Skin epidermis (tissue), 12 donors: ENCODE results near the gene MCCC2.
"Not testable (repeated sequence)": the region's sequence is repeated elsewhere in the genome, so short reads cannot be mapped to it uniquely, and the experiment has no call there.

Experiments
- H3K27ac ChIP-seq, 21 experiments: fragments of 200-600 bp; sonication (generic) in 11 of 21; one replicate each; pipeline ENCODE4 v1.5.0; 2020; ENCODE audit warnings: mild to moderate bottlenecking in 3 of 21, inconsistent platforms in 2 of 21, moderate library complexity in 2 of 21
- H3K4me3 ChIP-seq, 7 experiments: fragments of 200-600 bp; sonication (generic) in 2 of 7; one replicate each; pipeline ENCODE4 v1.5.0; 2020; ENCODE audit warnings: inconsistent platforms in 2 of 7, mild to moderate bottlenecking in 2 of 7, moderate library complexity in 1 of 7

Gene MCCC2

GRCh38 chr5:71652803-71653543 lies 65.8 kb downstream of the MCCC2 start:
- Histone ChIP-seq H3K4me3 (no peak overlapping the region), H3K27ac (peak overlapping the region in 2 of 21 experiments; percentile 5 to 51)

GRCh38 chr5:71658916-71659662 lies 71.9 kb downstream of the MCCC2 start:
- H3K27ac ChIP-seq, result no peak overlapping the region
- H3K4me3 ChIP-seq, result no peak overlapping the region

- H3K27ac ChIP-seq, result no peak overlapping the region
- H3K4me3 ChIP-seq, result no peak overlapping the region
Observed at GRCh38 chr5:71662381-71662780, 75.2 kb downstream of the MCCC2 start.

- H3K4me3 ChIP-seq, result no peak overlapping the region
- no peak overlapping the region for H3K27ac ChIP-seq
Observed at GRCh38 chr5:71663191-71663969, 76.2 kb downstream of the MCCC2 start.

GRCh38 chr5:71664615-71665014 lies 77.5 kb downstream of the MCCC2 start:
- not testable (repeated sequence) for H3K27ac ChIP-seq, H3K4me3 ChIP-seq

GRCh38 chr5:71666321-71666720 lies 79.2 kb downstream of the MCCC2 start:
- H3K4me3 ChIP-seq, result no peak overlapping the region
- H3K27ac ChIP-seq, result no peak overlapping the region

- Histone ChIP-seq H3K27ac (no peak overlapping the region), H3K4me3 (no peak overlapping the region)
Observed at GRCh38 chr5:71677977-71678376, 90.8 kb downstream of the MCCC2 start.

- Histone ChIP-seq H3K4me3 (no peak overlapping the region), H3K27ac (no peak overlapping the region)
Observed at GRCh38 chr5:71679714-71680113, 92.6 kb downstream of the MCCC2 start.

GRCh38 chr5:71680510-71680909 lies 93.4 kb downstream of the MCCC2 start:
- Histone ChIP-seq H3K27ac (no peak overlapping the region), H3K4me3 (no peak overlapping the region)

- Histone ChIP-seq H3K27ac (no peak overlapping the region), H3K4me3 (no peak overlapping the region)
Observed at GRCh38 chr5:71681296-71681695, 94.2 kb downstream of the MCCC2 start.

- no peak overlapping the region for H3K4me3 ChIP-seq
- H3K27ac ChIP-seq, result no peak overlapping the region
Observed at GRCh38 chr5:71684309-71684708, 97.2 kb downstream of the MCCC2 start.

- Histone ChIP-seq H3K4me3 (no peak overlapping the region), H3K27ac (no peak overlapping the region)
Observed at GRCh38 chr5:71693828-71694427, 106.8 kb downstream of the MCCC2 start.

- Histone ChIP-seq H3K27ac (no peak overlapping the region), H3K4me3 (no peak overlapping the region)
Observed at GRCh38 chr5:71695071-71695470, 107.9 kb downstream of the MCCC2 start.

- H3K27ac ChIP-seq, result no peak overlapping the region
- H3K4me3 ChIP-seq, result no peak overlapping the region
Observed at GRCh38 chr5:71695595-71695994, 108.5 kb downstream of the MCCC2 start.

- Histone ChIP-seq H3K27ac (no peak overlapping the region), H3K4me3 (no peak overlapping the region)
Observed at GRCh38 chr5:71697967-71698366, 110.8 kb downstream of the MCCC2 start.

GRCh38 chr5:71699233-71699632 lies 112.1 kb downstream of the MCCC2 start:
- H3K4me3 ChIP-seq, result no peak overlapping the region
- no peak overlapping the region for H3K27ac ChIP-seq

- Histone ChIP-seq H3K4me3 (no peak overlapping the region), H3K27ac (no peak overlapping the region)
Observed at GRCh38 chr5:71699751-71700150, 112.6 kb downstream of the MCCC2 start.

GRCh38 chr5:71700803-71701202 lies 113.7 kb downstream of the MCCC2 start:
- no peak overlapping the region for H3K4me3 ChIP-seq
- no peak overlapping the region for H3K27ac ChIP-seq

GRCh38 chr5:71701407-71701806 lies 114.3 kb downstream of the MCCC2 start:
- H3K4me3 ChIP-seq, result no peak overlapping the region

GRCh38 chr5:71703941-71704340 lies 116.8 kb downstream of the MCCC2 start:
- H3K27ac ChIP-seq, result no peak overlapping the region
- no peak overlapping the region for H3K4me3 ChIP-seq

More at GRCh38 chr5:71701407-71701806, 114.3 kb downstream of the MCCC2 start:
- no peak overlapping the region for H3K27ac ChIP-seq
